ENCODE data around the gene HRC. TPM values are rescaled to one million over a fixed set of nuclear protein-coding genes. Genes with fewer than 3 reads are reported as not detected.
"Not testable (repeated sequence)": the region's sequence is repeated elsewhere in the genome, so short reads cannot be mapped to it uniquely, and the experiment has no call there.

Gene HRC
- polyA plus RNA-seq, 4 donors, result 25.2 to 38.8 (median 33.8) TPM

DNA sequence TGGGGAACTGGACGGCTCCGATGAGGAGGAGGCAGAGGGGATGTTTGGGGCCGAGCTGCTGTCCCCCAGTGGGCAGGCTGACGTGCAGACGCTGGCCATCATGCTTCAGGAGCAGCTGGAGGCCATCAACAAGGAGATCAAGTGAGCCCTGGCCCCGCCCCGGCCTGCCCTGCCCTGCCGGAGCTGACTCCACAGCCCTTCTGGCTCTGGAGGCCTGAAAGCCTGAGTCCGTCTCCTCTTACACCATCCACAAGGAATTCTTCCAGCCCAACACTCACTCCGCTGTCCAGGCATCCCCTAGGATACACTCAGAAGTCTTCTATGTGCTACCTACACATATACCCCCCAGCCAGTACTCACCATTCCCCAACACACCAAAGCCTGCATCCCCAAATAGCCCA is 18.4 kb downstream of the HRC start:
- DNase-seq (ENCODE audit: low read depth in 4 of 4, low spot score in 2 of 4), result no peak

DNA sequence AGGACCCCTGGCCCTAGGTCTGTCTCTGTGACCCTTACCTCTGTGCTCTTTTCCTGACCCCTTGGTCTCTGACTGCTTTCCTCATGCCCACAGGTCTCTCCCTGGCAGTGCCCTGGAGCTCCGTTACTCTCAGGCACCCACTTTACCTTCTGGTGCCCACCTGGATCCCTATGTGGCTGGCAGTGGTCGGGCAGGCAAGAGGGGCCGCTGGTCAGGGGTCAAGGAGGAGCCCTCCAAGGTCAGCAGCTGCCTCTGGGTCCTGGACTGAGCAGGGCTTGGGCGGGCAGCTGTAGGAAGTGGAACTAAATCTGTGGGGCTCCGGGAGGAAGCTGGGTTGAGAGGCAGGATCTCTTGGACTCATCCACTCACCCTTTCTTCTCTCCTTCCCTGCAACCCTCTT is 19.5 kb downstream of the HRC start:
- DNase-seq (ENCODE audit: low read depth in 4 of 4, low spot score in 2 of 4), result no peak

DNA sequence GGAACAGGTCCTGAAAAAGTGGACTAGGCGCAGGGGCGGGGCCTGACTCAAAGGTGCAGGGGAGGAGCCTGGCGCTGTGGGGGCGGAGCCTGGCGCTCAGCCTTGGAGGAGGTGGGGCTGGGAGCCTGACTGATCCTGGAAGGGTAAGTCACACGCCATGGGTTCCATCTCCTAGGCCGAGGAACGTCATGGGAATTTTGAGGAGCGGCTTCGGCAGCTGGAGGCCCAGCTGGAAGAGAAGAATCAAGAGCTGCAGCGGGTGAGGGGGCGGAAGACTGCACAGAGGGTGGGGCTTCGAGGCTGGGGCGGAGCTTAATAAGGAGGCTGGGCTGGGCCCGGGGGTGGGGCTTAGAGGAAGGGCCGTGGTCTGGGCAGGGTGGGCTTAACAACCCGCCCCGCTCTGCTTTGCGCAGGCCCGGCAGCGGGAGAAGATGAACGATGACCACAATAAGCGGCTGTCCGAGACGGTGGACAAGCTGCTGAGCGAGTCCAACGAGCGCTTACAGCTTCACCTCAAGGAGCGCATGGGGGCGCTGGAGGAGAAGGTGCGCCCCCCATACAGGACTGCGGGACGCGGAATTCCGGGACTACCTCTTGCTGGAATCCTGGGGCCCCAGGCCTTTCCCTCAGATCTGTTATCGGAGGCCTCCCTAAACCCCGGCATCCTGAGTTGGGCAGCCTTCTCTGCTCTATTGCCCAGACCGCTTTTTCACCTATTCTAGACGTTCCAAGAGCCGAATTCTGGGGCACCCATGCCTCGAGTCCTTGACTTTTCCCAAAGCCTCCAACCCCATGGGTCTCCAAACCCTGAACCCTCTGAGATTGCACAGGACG is 21.4 kb downstream of the HRC start:
- DNase-seq (ENCODE audit: low read depth in 4 of 4, low spot score in 2 of 4), result peak in 1 of 4 donors; percentile 75

DNA sequence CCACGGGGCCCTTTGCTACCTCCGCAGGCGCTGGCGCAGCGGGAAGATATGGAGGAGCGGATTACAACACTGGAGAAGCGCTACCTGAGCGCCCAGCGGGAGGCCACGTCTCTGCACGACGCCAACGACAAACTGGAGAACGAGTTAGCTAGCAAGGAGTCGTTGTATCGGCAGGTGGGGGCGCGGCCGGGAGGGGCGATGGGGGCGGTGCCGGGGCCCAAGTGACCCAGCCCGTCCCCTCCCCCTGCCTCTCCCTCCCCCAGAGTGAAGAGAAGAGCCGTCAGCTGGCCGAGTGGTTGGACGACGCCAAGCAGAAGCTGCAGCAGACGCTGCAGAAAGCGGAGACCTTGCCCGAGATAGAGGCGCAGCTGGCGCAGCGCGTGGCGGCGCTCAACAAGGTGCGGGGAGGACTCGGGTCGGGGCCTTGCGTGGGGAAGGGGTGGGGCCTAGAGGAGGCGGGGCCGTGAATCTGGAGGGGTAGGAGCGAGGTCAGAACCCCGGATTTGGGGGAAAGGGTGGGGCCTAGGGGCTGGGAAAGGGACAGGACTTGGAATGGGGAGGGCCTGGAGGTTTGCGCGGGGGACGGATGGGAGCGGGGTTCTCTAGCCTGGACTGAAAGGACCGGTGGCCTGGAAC is 22.1 kb downstream of the HRC start:
- no peak for DNase-seq (ENCODE audit: low read depth in 4 of 4, low spot score in 2 of 4)

DNA sequence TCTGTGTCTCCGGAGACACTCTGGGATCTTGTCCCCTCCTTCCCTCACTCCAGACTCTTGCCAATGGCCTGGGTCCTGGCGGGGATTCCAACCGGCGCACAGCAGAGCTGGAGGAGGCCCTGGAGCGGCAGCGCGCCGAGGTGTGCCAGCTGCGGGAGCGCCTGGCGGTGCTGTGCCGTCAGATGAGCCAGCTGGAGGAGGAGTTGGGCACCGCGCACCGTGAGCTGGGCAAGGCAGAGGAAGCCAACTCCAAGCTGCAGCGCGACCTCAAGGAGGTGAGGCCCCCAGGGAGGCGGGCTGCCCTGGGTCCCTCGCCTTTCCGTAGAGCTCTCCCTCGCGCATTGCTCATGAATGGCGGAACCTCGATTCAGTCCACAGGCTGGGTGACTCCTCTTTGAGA is 24.9 kb downstream of the HRC start:
- DNase-seq (ENCODE audit: low read depth in 4 of 4, low spot score in 2 of 4), result no peak

DNA sequence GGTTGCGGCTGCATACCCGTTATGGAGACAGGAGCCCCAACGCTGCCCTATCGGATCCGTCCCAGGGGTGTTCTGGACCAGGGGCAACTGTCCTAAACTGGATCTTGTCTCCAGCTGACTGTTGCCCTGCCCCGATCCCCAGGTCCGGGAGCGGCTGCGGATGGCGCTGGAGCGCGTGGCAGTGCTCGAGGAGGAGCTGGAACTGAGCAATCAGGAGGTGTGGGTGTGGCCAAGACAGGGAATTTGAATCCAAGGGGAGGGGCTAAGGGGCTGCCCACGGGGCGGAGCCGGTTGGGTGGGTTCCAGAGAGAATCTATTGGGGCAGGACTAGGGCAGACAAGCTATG is 26.0 kb downstream of the HRC start:
- no peak for DNase-seq (ENCODE audit: low read depth in 4 of 4, low spot score in 2 of 4)

DNA sequence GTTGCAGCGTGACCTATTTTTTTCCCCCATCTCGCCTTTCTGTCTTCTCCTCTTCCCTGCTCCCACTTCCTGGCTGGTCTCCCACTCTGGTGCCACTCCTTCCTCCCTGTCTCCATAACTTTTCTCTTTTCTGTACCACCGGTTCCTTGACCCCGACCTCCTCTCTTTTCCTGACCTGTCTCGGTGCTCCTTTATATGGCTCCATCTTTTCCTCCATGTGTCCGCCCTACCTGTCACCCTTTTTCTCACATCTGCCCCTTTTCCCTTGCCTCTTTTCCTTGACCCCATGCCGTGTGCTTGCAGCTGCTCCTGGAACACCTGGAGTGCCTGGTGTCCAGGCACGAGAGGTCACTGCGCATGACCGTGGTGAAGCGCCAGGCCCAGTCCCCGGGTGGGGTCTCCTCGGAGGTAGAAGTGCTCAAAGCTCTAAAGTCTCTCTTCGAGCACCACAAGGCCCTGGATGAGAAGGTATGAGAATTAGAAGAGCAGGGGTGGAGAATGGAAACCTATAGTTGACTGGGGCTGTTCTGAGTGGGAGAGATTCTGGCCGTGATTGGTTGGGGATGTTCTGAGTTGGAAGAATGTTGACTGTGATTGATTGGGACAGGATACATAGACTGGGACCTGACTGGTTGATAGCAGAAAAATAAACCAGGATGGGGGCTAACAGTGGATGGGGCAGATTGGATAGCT is 26.5 kb downstream of the HRC start:
- DNase-seq (ENCODE audit: low read depth in 4 of 4, low spot score in 2 of 4), result no peak

DNA sequence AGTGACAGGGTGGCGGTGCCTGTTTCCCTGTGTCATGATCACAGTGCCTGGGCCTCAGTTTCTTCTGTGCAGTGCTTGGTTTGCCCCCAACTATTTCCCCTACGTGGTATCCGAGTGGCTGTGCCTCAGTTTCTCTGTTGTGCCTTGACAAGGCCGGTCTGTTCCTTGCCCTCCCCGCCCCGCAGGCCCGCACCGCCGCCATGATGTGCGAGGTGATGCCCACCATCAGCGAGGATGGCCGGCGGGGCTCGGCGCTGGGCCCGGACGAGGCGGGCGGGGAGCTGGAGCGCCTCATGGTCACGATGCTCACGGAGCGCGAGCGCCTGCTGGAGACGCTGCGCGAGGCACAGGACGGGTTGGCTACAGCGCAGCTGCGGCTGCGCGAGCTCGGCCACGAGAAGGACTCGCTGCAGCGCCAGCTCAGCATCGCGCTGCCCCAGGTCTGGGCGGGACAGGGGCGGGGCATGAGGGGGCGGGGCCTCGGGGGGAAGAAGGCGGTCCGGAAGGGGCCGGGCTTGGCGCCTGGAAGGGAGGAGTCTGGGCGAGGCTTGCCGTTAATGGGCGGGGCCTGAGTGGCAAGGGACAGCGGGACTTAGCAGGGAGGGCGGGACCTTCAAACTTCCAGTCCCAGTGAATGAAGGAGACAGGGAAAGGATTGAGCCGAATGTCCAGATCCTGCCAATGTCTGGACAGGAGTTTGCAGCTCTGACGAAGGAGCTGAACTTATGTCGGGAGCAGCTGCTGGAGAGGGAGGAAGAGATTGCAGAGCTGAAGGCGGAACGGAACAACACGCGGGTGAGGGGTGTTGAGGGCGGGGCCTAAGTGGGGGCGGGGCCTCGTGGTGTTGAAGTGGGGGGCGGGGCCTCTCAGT is 27.3 kb downstream of the HRC start:
- peak in 2 of 4 donors; percentile 90 to 94 for DNase-seq (ENCODE audit: low read depth in 4 of 4, low spot score in 2 of 4)

DNA sequence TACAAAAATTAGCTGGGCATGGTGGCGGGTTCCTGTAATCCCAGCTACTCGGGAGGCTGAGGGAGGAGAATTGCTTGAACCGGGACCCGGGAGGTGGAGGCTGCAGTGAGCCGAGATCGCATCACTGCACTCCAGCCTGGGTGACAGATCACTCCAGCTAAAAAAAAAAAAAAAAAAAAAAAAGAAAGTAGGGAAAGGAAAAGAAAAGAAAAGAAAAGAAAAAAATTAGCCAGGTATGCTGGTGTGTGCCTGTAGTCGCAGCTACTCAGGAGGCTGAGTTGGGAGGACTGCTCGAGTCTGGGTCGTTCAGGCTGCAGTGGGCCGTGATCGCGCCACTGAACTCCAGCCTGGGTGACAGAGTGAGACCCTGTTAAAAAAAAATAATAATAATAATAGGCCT is 28.0 kb downstream of the HRC start:
- not testable (repeated sequence) for DNase-seq (ENCODE audit: low read depth in 4 of 4, low spot score in 2 of 4)

DNA sequence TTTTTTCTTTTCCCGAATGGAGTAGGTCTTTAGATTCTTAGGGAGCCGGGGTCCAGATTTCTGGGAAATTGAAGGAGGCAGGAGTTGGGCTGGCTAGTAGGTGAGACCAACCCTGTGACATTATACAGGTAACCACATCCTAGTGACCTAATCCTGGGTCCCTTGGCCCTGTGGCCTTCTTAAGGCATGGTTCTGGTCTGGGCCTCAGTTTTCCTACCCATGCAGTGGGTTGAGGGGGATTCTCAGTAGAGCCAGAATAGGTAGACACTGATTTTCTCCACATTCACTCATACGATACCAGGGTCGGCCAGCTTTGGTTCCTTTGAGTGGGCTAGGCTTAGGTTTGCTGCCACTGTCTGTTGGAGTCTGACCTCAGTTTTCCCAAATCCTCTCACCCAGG is 28.6 kb downstream of the HRC start:
- no peak for DNase-seq (ENCODE audit: low read depth in 4 of 4, low spot score in 2 of 4)

DNA sequence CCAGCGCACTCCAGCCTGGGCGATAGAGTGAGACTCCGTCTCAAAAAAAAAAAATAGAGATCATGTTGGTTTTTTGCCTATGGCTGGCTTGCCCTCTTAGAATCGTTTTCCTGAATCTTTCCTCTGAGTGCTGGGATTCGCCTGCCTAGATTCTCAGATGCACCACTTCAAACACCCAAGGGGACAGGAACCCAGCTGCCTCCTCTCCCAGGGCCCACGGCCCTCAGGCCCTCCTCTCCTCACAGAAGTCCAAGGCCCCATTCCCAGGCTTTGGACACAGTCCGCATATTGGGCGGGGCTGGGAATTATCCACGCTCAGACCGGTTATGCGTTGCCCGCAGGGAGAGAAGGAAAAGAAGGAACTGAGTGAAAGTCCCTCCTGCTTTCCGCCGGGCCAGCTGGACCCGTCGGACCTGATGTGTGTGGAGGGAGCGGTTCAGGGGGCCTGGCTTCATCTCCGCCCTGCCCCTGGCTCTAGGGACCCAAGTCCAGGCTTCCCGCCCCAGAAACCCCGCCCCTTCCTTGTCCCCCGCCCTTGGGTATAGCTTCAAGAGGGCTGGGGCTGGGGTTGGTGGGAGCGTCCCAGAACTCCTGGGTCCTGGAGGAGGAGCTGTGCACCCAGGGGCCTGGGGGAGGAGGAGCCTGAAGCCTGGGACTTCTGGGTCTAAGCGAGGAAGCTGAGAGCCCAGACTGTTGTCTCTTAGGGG is 30.0 kb downstream of the HRC start:
- DNase-seq (ENCODE audit: low read depth in 4 of 4, low spot score in 2 of 4), result no peak

DNA sequence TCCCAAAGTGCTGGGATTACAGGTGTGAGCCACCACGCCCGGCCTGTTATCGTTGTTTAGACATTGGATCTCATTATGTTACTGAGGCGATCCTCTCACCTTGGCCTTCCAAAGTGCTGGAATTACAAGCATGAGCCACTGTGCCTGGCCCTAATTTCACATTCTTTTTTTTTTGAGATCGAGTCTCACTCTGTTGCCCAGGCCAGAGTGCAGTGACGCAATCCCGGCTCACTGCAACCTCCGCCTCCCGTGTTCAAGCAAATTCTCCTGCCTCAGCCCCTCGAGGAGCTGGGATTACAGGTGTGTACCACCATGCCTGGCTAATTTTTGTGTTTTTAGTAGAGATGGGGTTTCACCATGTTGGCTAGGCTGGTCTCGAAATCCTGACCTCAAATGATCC is 31.9 kb downstream of the HRC start:
- not testable (repeated sequence) for DNase-seq (ENCODE audit: low read depth in 4 of 4, low spot score in 2 of 4)

DNA sequence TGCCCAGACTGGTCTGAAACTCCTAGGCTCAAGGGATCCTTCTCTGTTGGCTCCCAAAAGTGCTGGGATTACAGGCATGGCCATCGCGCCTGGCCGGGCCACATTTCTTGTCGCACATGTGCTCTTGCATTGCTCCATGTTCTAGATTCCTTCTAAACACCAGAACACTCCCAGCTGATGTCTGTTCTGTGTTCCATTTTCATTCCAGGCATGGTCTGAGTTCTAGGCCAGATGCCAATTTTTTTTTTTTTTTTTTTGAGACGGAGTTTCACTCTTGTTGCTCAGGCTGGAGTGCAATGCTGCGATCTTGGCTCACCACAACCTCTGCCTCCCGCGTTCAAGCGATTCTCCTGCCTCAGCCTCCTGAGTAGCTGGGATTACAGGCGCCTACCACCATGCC is 33.4 kb downstream of the HRC start:
- DNase-seq (ENCODE audit: low read depth in 4 of 4, low spot score in 2 of 4), result not testable (repeated sequence)

DNA sequence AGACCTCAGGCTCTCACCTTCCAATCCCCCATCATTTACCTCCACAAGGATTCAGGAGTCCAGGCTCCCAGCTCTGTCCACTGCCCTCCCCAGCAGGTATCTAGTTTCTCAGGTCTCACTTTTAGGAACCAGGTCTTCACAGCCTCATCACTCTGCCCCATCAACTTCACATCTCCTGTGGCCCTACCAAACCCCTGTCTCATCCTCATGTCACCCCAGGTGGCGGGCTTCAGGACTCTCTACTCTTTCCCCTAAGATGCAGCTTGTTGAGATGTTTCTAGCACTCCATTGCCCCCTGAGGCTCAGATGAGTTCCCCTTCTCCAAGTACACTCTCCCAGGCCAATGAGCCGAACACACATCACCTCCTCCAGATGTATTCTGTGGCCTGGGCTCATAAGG is 34.3 kb downstream of the HRC start:
- no peak for DNase-seq (ENCODE audit: low read depth in 4 of 4, low spot score in 2 of 4)

DNA sequence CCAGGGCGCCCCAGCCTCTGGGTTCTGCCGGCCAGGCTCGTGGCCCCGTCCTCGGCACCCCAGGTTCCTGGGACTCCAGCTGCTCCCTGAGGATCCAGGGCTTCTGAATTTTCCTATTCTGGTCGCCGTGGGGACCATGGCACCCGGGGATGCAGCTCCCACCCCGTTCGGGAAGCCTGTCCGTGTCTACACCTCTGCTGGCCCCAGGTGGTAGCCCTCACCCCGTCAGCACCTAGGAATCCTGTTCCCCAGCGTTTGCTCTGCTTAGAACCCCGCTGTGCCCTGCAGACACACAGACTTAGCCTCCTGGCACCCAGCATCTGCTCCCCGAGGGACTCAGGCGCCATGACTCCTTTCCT is 34.9 kb downstream of the HRC start:
- no peak for DNase-seq (ENCODE audit: low read depth in 4 of 4, low spot score in 2 of 4)

DNA sequence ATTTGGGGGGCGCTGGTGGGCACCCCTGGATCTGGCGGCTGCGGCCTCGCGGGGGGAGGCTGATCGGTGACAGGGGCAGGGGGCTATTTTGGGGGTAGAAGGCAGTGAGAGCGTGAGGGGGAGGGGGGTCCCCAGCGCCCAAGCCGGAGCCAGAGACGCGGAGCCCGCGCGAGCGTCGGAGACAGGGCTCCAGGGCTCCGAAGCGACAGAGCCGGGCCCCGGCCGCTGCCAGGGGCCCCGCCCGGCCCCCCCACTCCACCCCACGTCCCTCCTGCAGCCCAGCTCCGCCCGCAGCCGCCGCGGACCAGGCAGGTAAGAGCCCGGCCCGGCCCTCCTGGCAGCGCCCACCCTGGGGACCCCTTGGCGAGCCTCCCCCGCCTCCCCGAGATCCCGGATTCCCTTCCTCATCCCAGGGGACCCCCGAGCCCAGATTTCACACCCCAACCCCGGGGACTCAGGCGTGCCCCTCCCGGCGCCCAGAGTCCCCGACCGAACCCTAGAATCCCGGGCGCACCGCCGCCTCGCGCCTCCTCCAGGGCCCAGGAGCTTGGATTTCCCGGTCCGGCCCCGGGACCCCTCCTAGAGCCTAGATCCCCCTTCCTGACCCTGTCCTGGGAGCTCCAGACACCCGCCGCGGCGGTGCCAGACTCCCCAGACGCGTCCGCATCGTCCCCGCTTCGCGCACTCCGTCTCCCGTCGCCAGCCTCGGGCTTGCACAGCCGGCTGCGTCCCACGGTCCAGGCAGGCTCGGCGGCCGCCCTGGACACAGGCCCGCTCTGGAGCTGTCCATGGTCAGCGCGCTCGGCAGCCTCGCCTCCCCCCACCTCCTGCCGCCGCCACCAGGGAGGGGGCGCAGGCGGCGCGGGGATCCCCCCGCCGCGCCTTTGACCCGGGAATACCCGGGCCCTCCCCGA is 35.5 kb downstream of the HRC start, which contains the start of gene PPFIA3:
PPFIA3 (plus strand) TSS at position 134 of the 914 bp plus-strand sequence. CDS start 8,330 bp downstream, outside the sequence.
- peak in 1 of 4 donors; percentile 62 for DNase-seq (ENCODE audit: low read depth in 4 of 4, low spot score in 2 of 4)

DNA sequence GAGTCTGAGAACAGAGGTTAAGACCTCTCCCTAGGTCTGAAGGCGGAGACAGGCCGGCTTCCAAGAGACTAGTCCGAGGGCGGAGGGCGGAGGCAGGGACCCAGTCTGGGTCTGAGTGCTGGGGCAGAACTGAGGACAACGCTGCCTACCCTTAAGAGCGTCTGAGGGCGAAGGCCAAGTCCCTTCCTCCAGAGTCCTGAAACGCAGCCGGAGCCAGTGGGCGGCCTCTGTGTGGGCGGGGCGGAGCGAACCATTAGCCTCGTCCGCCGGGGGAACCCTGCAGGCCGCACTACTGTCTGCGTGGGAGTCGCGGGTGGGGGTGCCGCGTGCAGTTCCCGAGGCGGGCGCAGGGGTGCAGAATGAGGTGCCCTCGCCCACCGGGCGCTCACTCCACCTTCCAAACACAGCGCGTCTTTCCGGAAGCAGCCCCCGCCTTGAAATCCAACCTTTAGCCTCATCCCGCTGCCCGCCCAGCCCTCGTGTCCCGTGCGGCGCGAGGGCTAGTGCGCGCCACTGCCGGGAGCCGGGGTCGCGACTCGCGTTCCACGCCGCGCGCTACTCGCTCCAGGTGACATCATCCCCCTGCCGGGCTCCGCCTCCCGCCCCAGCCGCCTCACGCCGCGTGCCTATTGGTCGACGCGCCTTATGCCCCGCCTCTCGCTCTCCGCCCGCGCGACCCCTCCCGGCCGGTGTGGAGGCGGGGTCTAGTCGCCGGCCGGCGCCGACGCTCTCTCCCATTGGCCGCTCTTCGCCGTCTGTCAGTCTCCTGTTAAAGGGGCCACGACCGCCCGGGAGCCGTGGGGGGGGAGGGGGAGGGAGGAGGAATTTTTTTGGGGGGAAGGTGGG is 36.4 kb downstream of the HRC start, which contains the start of gene C19orf73:
C19orf73 (minus strand) TSS at position 579 of the 846 bp plus-strand sequence; CDS start at position 458, 121 bp downstream.
- peak in 3 of 4 donors; percentile 83 to 84 (median 84) for DNase-seq (ENCODE audit: low read depth in 4 of 4, low spot score in 2 of 4)
